Measurements from ENCODE around the gene IGFN1. TPM values are rescaled to one million over a fixed set of nuclear protein-coding genes. Genes with fewer than 3 reads are reported as not detected.

Gene IGFN1
- total RNA-seq, 1 experiment from 2014 or later = 0.04 TPM

DNA sequence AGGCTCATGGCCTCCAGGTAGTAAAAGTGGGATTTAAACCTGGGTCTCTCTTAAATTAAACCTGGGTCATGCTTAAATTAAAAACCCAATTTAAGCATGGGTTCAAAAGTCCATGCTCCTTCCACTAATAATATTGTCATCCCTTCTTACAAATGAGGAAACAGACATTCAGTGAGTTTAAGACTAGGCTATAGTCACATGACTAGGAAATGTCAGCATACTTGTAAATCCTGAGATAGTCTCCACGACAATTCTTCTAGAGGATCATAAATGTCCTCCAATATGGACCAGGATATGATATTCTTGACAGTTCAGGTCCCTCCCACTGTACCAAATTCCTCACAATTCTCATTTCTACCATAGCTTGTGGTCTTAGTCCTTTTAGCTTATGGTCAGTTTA is 10.5 kb upstream of the IGFN1 start:
- Histone ChIP-seq H3K4me1 (ENCODE audit: insufficient read depth, low read length) (peaks cover 15% of the 10 kb centered on the region), H2AFZ (ENCODE audit: low read length) (no peak overlapping the region), H3K4me2 (ENCODE audit: low read length) (no peak overlapping the region), H4K20me1 (ENCODE audit: low read length) (no peaks in the 10 kb centered on the region), H3K4me3 (ENCODE audit: low read length) (no peak overlapping the region), H3K79me2 (ENCODE audit: low read length) (no peaks in the 10 kb centered on the region), H3K36me3 (ENCODE audit: low read depth, low read length) (no peaks in the 10 kb centered on the region), H3K9ac (ENCODE audit: low read length) (no peak overlapping the region), H3K27me3 (ENCODE audit: low read length) (peaks cover 7% of the 10 kb centered on the region; the same call in 1 of the 2 replicates), H3K27ac (ENCODE audit: low read length) (no peak overlapping the region), H3K9me2 (replicated peaks; ENCODE audit: low read length) (no peaks in the 10 kb centered on the region), H3F3A (ENCODE audit: low read length, unreplicated experiment) (no peaks in the 10 kb centered on the region), H3K9me3 (ENCODE audit: low read length) (no peaks in the 10 kb centered on the region)
- TF ChIP-seq EZH2 (IDR thresholded peaks at IDR 0.05; ENCODE audit: low read length, unreplicated experiment) (no peak), EZH2phosphoT487 (IDR thresholded peaks at IDR 0.05; ENCODE audit: borderline replicate concordance, low read length) (no peak)
- TF ChIP-seq, protein P1, sequence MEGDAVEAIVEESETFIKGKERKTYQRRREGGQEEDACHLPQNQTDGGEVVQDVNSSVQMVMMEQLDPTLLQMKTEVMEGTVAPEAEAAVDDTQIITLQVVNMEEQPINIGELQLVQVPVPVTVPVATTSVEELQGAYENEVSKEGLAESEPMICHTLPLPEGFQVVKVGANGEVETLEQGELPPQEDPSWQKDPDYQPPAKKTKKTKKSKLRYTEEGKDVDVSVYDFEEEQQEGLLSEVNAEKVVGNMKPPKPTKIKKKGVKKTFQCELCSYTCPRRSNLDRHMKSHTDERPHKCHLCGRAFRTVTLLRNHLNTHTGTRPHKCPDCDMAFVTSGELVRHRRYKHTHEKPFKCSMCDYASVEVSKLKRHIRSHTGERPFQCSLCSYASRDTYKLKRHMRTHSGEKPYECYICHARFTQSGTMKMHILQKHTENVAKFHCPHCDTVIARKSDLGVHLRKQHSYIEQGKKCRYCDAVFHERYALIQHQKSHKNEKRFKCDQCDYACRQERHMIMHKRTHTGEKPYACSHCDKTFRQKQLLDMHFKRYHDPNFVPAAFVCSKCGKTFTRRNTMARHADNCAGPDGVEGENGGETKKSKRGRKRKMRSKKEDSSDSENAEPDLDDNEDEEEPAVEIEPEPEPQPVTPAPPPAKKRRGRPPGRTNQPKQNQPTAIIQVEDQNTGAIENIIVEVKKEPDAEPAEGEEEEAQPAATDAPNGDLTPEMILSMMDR (conservative IDR thresholded peaks at IDR 0.05; ENCODE audit: low read depth, low read length) = no peak
- DNase-seq (no peak), ATAC-seq (no peak)
- POLR2A ChIA-PET (ENCODE audit: unreplicated experiment) = no interaction called here
- CTCF ChIA-PET = no interaction called here
- BruUV-seq (replicated peaks) = no TSS peak
- intact Hi-C loops (cut with micrococcal nuclease) = no loop called here

- no peaks in the 10 kb centered on the region for H3K36me3 ChIP-seq (ENCODE audit: low read depth, low read length)
- CTCF ChIA-PET = no interaction called here
- ATAC-seq = no peak
- no peaks in the 10 kb centered on the region for H3K9me3 ChIP-seq (ENCODE audit: low read length)
- H3F3A ChIP-seq (ENCODE audit: low read length, unreplicated experiment) = no peaks in the 10 kb centered on the region
- POLR2A ChIA-PET (ENCODE audit: unreplicated experiment) = no interaction called here
- no peak overlapping the region for H3K9ac ChIP-seq (ENCODE audit: low read length)
- intact Hi-C loops (cut with micrococcal nuclease) = no loop called here
- H3K4me2 ChIP-seq (ENCODE audit: low read length) = no peak overlapping the region
- peaks cover 21% of the 10 kb centered on the region for H3K4me1 ChIP-seq (ENCODE audit: insufficient read depth, low read length)
- no peak for DNase-seq
- H2AFZ ChIP-seq (ENCODE audit: low read length) = no peak overlapping the region
- H3K27ac ChIP-seq (ENCODE audit: low read length) = no peak overlapping the region
- no peak overlapping the region for H3K4me3 ChIP-seq (ENCODE audit: low read length)
- no peaks in the 10 kb centered on the region for H3K79me2 ChIP-seq (ENCODE audit: low read length)
- peaks cover 7% of the 10 kb centered on the region; the same call in 1 of the 2 replicates for H3K27me3 ChIP-seq (ENCODE audit: low read length)
- TF ChIP-seq, protein P1 (conservative IDR thresholded peaks at IDR 0.05; ENCODE audit: low read depth, low read length) = no peak
- TF ChIP-seq EZH2 (IDR thresholded peaks at IDR 0.05; ENCODE audit: low read length, unreplicated experiment) (no peak), EZH2phosphoT487 (IDR thresholded peaks at IDR 0.05; ENCODE audit: borderline replicate concordance, low read length) (no peak)
- no peaks in the 10 kb centered on the region for H4K20me1 ChIP-seq (ENCODE audit: low read length)
- no peaks in the 10 kb centered on the region for H3K9me2 ChIP-seq (replicated peaks; ENCODE audit: low read length)
- BruUV-seq (replicated peaks) = no TSS peak
Observed at GRCh38 chr1:201180901-201181300, 9.7 kb upstream of the IGFN1 start.

DNA sequence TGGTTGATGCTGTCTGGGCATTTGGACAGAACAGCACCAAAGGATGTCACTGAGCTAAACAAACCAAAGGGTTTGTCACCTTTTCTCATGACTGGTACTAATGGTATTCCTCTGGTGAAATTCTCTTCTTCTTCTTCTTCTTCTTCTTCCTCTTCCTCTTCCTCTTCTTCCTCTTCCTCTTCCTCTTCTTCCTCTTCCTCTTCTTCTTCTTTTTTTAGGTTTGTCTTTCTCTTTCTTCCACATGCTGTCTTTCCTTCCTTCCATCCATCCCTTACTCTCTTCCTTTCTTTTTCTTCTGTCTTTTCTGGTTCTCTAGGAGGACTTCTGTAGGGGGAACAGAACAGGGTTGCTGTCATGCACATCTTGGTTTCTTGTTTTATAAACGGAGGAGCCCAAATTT is 9.3 kb upstream of the IGFN1 start:
- CTCF ChIA-PET = no interaction called here
- Histone ChIP-seq H3K9me3 (ENCODE audit: low read length) (no peaks in the 10 kb centered on the region), H3K36me3 (ENCODE audit: low read depth, low read length) (no peaks in the 10 kb centered on the region), H3K9me2 (replicated peaks; ENCODE audit: low read length) (no peaks in the 10 kb centered on the region), H3K79me2 (ENCODE audit: low read length) (no peaks in the 10 kb centered on the region), H3K4me2 (ENCODE audit: low read length) (no peak overlapping the region), H3K27me3 (ENCODE audit: low read length) (peaks cover 7% of the 10 kb centered on the region; the same call in 1 of the 2 replicates), H3F3A (ENCODE audit: low read length, unreplicated experiment) (no peaks in the 10 kb centered on the region), H3K4me3 (ENCODE audit: low read length) (no peak overlapping the region), H4K20me1 (ENCODE audit: low read length) (no peaks in the 10 kb centered on the region), H3K27ac (ENCODE audit: low read length) (no peak overlapping the region), H3K4me1 (ENCODE audit: insufficient read depth, low read length) (peaks cover 24% of the 10 kb centered on the region), H2AFZ (ENCODE audit: low read length) (no peak overlapping the region), H3K9ac (ENCODE audit: low read length) (no peak overlapping the region)
- TF ChIP-seq EZH2phosphoT487 (IDR thresholded peaks at IDR 0.05; ENCODE audit: borderline replicate concordance, low read length) = no peak
- TF ChIP-seq, protein P1 (conservative IDR thresholded peaks at IDR 0.05; ENCODE audit: low read depth, low read length) = no peak
- BruUV-seq (replicated peaks) = no TSS peak
- DNase-seq (no peak), ATAC-seq (no peak)
- intact Hi-C loops (cut with micrococcal nuclease) = no loop called here
- POLR2A ChIA-PET (ENCODE audit: unreplicated experiment) = no interaction called here
